SK-N-SH treated with all-trans-retinoic acid at 6 μM for 48 hours (cell line): ENCODE measurements around the gene FARS2.

Experiments used
- ATAC-seq: fragments of 200-7000 bp; cut with Tn5 transposase; 3 replicates; pipeline ENCODE4 v1.9.1; 2020; ENCODE audit warnings: mild to moderate bottlenecking, moderate library complexity
- BACH2 ChIP-seq: fragments of 250-450 bp; sonication (Bioruptor Pico); IDR thresholded peaks from 2 replicates; pipeline ENCODE4 v1.9.0; 2021; ENCODE audit warnings: mild to moderate bottlenecking, borderline replicate concordance
- CREB5 ChIP-seq: fragments of 250-450 bp; sonication (Bioruptor Pico); IDR thresholded peaks from 2 replicates; pipeline ENCODE4 v1.5.1; 2020; ENCODE audit warnings: low read depth, mild to moderate bottlenecking, moderate library complexity
- CSDC2 ChIP-seq: fragments of 250-450 bp; sonication (Bioruptor Pico); IDR thresholded peaks from 2 replicates; pipeline ENCODE4 v1.5.0; 2020; ENCODE audit warnings: mild to moderate bottlenecking, moderate library complexity
- ESRRG ChIP-seq: fragments of 250-450 bp; sonication (Bioruptor Pico); IDR thresholded peaks from 2 replicates; pipeline ENCODE4 v1.6.1; 2021; ENCODE audit warnings: mild to moderate bottlenecking
- GLIS3 ChIP-seq: fragments of 250-450 bp; sonication (Bioruptor Pico); IDR thresholded peaks from 2 replicates; pipeline ENCODE4 v1.5.0; 2020; ENCODE audit warnings: mild to moderate bottlenecking, moderate library complexity
- ISL1 ChIP-seq: fragments of 250-450 bp; sonication (Bioruptor Pico); IDR thresholded peaks from 2 replicates; pipeline ENCODE4 v2.1.2; 2022; ENCODE audit warnings: mild to moderate bottlenecking, moderate library complexity
- OSR1 ChIP-seq: fragments of 250-450 bp; sonication (Bioruptor Pico); IDR thresholded peaks from 2 replicates; pipeline ENCODE4 v1.8.0; 2022; ENCODE audit warnings: moderate library complexity, mild to moderate bottlenecking, inconsistent platforms
- PATZ1 ChIP-seq: fragments of 250-450 bp; sonication (Bioruptor Pico); IDR thresholded peaks from 2 replicates; pipeline ENCODE4 v1.8.0; 2020; ENCODE audit warnings: mild to moderate bottlenecking, moderate library complexity, borderline replicate concordance
- PPARA ChIP-seq: fragments of 250-450 bp; sonication (Bioruptor Pico); IDR thresholded peaks from 2 replicates; pipeline ENCODE4 v1.5.0; 2020; ENCODE audit warnings: mild to moderate bottlenecking, borderline replicate concordance
- RARB ChIP-seq: fragments of 250-450 bp; sonication (Bioruptor Pico); IDR thresholded peaks from 2 replicates; pipeline ENCODE4 v1.8.0; 2021; ENCODE audit warnings: mild to moderate bottlenecking, moderate library complexity
- SNAI2 ChIP-seq: fragments of 250-450 bp; sonication (Bioruptor Pico); IDR thresholded peaks from 2 replicates; pipeline ENCODE4 v1.5.0; 2020; ENCODE audit warnings: mild to moderate bottlenecking, moderate library complexity
- TCF4 ChIP-seq: fragments of 250-450 bp; sonication (Bioruptor Pico); IDR thresholded peaks from 2 replicates; pipeline ENCODE4 v1.8.0; 2021; ENCODE audit warnings: mild to moderate bottlenecking, moderate library complexity, borderline replicate concordance
- TOX ChIP-seq: fragments of 250-450 bp; sonication (Bioruptor Pico); IDR thresholded peaks from 2 replicates; pipeline ENCODE4 v1.8.0; 2021; ENCODE audit warnings: mild to moderate bottlenecking, moderate library complexity, borderline replicate concordance
- ZC3H10 ChIP-seq: fragments of 250-450 bp; sonication (Bioruptor Pico); IDR thresholded peaks from 2 replicates; pipeline ENCODE4 v1.5.1; 2021; ENCODE audit warnings: mild to moderate bottlenecking, moderate library complexity
- ZFP3 ChIP-seq: fragments of 250-450 bp; sonication (Bioruptor Pico); IDR thresholded peaks from 2 replicates; pipeline ENCODE4 v1.5.0; 2020; ENCODE audit warnings: mild to moderate bottlenecking, moderate library complexity
- ZNF565 ChIP-seq: fragments of 450-650 bp; formaldehyde crosslinking; conservative IDR thresholded peaks from 2 replicates; pipeline ENCODE4 v1.5.0; 2020; ENCODE audit warnings: low read depth, mild to moderate bottlenecking, moderate library complexity
- ZNF70 ChIP-seq: fragments of 450-650 bp; formaldehyde crosslinking; IDR thresholded peaks from 2 replicates; pipeline ENCODE4 v1.5.0; 2020; ENCODE audit warnings: mild to moderate bottlenecking, moderate library complexity
- ZNF8 ChIP-seq: fragments of 450-650 bp; formaldehyde crosslinking; IDR thresholded peaks from 2 replicates; pipeline ENCODE4 v1.5.0; 2020; ENCODE audit warnings: mild to moderate bottlenecking, moderate library complexity
- TF ChIP-seq, protein P1 (sequence below): fragments of 250-450 bp; sonication (Bioruptor Pico); IDR thresholded peaks from 2 replicates; pipeline ENCODE4 v1.5.1; 2021; ENCODE audit warnings: mild to moderate bottlenecking, moderate library complexity
- TF ChIP-seq, protein P2 (sequence below): fragments of 250-450 bp; sonication (Bioruptor Pico); IDR thresholded peaks from 2 replicates; pipeline ENCODE4 v1.5.0; 2020; ENCODE audit warnings: mild to moderate bottlenecking, moderate library complexity
- TF ChIP-seq, protein P3 (sequence below): fragments of 250-450 bp; sonication (Bioruptor Pico); IDR thresholded peaks from 2 replicates; pipeline ENCODE4 v1.8.0; 2021; ENCODE audit warnings: low read depth, mild to moderate bottlenecking, moderate library complexity, borderline replicate concordance

FARS2 gene

DNA sequence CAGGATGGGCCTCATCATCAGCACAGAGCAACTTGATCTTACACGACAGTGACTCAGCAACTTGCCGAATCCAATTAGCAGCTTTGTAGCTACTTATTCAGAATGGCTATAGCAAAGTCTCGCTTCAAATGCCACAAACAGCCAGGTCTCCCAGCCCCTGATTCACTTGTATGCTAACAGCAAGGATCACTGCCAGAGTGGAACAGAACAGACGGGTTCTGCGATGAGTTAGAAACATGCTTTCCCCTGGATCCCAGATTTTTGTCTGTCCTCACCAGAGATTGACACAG lies 491.0 kb downstream of the FARS2 start:
- peak; percentile 88 for ATAC-seq
- TF ChIP-seq CSDC2 (no peak), ZNF8 (CRISPR knock-in tag) (no peak), ESRRG (CRISPR knock-in tag) (no peak), CREB5 (no peak), OSR1 (CRISPR knock-in tag) (no peak), ZC3H10 (no peak), ISL1 (CRISPR knock-in tag) (no peak), TCF4 (no peak), ZNF565 (CRISPR knock-in tag) (no peak), PATZ1 (CRISPR knock-in tag) (no peak), PPARA (no peak), SNAI2 (CRISPR knock-in tag) (no peak)
- TF ChIP-seq, protein P1, sequence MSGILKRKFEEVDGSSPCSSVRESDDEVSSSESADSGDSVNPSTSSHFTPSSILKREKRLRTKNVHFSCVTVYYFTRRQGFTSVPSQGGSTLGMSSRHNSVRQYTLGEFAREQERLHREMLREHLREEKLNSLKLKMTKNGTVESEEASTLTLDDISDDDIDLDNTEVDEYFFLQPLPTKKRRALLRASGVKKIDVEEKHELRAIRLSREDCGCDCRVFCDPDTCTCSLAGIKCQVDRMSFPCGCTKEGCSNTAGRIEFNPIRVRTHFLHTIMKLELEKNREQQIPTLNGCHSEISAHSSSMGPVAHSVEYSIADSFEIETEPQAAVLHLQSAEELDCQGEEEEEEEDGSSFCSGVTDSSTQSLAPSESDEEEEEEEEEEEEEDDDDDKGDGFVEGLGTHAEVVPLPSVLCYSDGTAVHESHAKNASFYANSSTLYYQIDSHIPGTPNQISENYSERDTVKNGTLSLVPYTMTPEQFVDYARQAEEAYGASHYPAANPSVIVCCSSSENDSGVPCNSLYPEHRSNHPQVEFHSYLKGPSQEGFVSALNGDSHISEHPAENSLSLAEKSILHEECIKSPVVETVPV (CRISPR knock-in tag) = no peak
- TF ChIP-seq, protein P2, sequence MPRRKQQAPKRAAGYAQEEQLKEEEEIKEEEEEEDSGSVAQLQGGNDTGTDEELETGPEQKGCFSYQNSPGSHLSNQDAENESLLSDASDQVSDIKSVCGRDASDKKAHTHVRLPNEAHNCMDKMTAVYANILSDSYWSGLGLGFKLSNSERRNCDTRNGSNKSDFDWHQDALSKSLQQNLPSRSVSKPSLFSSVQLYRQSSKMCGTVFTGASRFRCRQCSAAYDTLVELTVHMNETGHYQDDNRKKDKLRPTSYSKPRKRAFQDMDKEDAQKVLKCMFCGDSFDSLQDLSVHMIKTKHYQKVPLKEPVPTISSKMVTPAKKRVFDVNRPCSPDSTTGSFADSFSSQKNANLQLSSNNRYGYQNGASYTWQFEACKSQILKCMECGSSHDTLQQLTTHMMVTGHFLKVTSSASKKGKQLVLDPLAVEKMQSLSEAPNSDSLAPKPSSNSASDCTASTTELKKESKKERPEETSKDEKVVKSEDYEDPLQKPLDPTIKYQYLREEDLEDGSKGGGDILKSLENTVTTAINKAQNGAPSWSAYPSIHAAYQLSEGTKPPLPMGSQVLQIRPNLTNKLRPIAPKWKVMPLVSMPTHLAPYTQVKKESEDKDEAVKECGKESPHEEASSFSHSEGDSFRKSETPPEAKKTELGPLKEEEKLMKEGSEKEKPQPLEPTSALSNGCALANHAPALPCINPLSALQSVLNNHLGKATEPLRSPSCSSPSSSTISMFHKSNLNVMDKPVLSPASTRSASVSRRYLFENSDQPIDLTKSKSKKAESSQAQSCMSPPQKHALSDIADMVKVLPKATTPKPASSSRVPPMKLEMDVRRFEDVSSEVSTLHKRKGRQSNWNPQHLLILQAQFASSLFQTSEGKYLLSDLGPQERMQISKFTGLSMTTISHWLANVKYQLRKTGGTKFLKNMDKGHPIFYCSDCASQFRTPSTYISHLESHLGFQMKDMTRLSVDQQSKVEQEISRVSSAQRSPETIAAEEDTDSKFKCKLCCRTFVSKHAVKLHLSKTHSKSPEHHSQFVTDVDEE = no peak
- TF ChIP-seq, protein P3, sequence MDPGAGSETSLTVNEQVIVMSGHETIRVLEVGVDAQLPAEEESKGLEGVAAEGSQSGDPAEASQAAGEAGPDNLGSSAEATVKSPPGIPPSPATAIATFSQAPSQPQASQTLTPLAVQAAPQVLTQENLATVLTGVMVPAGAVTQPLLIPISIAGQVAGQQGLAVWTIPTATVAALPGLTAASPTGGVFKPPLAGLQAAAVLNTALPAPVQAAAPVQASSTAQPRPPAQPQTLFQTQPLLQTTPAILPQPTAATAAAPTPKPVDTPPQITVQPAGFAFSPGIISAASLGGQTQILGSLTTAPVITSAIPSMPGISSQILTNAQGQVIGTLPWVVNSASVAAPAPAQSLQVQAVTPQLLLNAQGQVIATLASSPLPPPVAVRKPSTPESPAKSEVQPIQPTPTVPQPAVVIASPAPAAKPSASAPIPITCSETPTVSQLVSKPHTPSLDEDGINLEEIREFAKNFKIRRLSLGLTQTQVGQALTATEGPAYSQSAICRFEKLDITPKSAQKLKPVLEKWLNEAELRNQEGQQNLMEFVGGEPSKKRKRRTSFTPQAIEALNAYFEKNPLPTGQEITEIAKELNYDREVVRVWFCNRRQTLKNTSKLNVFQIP = no peak

DNA sequence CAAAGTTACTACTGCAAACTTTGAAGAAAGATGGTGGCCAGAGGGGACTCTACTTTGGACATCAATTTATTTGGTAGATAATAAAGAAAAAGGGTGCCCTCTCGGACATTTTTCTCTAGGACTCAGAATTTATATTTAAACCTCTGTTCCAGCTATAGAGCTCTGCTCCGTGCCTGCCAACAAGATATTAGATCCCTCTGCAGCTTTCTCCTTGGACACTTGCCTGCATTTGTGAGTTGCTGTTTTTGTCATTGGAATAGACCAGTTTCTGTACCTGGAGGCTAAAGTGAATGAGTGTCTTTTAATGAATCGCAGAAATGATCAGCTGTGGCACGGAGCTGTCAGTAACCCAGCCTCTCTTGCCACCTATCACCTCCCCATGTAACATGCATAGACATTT lies 491.9 kb downstream of the FARS2 start:
- TF ChIP-seq ZNF8 (CRISPR knock-in tag) (no peak), RARB (CRISPR knock-in tag) (no peak), PPARA (no peak), CREB5 (no peak), BACH2 (CRISPR knock-in tag) (no peak), OSR1 (CRISPR knock-in tag) (no peak), ISL1 (CRISPR knock-in tag) (no peak), ZNF565 (CRISPR knock-in tag) (no peak), CSDC2 (no peak), ZNF70 (CRISPR knock-in tag) (no peak), ZFP3 (CRISPR knock-in tag) (no peak), ESRRG (CRISPR knock-in tag) (no peak), GLIS3 (CRISPR knock-in tag) (no peak), TOX (no peak), SNAI2 (CRISPR knock-in tag) (no peak)
- TF ChIP-seq, protein P3 = no peak
- TF ChIP-seq, protein P1 (CRISPR knock-in tag) = no peak
- ATAC-seq = no peak
